Panc1 (cell line): ENCODE measurements around the gene TRH. TPM values are rescaled to one million over a fixed set of nuclear protein-coding genes. Genes with fewer than 3 reads are reported as not detected.

Experiments
- ATAC-seq: fragments of 200-7000 bp; cut with Tn5 transposase; 2 replicates; pipeline ENCODE4 v1.9.1; 2020; ENCODE audit warnings: mild to moderate bottlenecking, moderate library complexity
- BruUV-seq: library from RNA; stranded (reverse); fragments of 400-500 nt; replicated peaks from 2 replicates; lab custom pipeline; 2021; lab: Mats Ljungman, UMichigan
- CTCF ChIA-PET: fragments of 300-600 bp; sonication (Branson Sonifier 250); formaldehyde crosslinking; loops from one replicate; lab custom pipeline; 2022; ENCODE audit warnings: antibody characterized with exemption; lab: Charles Lee
- POLR2A ChIA-PET: fragments of 300-600 bp; sonication (Branson Sonifier 250); formaldehyde crosslinking; loops from one replicate; lab custom pipeline; 2022; ENCODE audit warnings: antibody characterized with exemption; lab: Charles Lee
- DNase-seq: peaks from one replicate; pipeline ENCODE4 v3.0.0-alpha.2; 2010; ENCODE audit warnings: low read depth, low spot score
- H3K27ac ChIP-seq: 2 replicates; pipeline ENCODE4 v1.5.1; 2011; ENCODE audit warnings: mild to moderate bottlenecking, low read length, inconsistent platforms
- H3K27me3 ChIP-seq: fragments of 200-500 bp; sonication (Bioruptor generic); 2 replicates; pipeline ENCODE4 v1.6.0; 2014; ENCODE audit warnings: low read length, inconsistent platforms; ENCODE audit not compliant: control insufficient read depth, insufficient read depth
- H3K36me3 ChIP-seq: fragments of 200-500 bp; sonication (Bioruptor generic); 2 replicates; pipeline ENCODE4 v1.5.1; 2014; ENCODE audit warnings: inconsistent platforms, mild to moderate bottlenecking, low read length, moderate library complexity; ENCODE audit not compliant: control insufficient read depth, insufficient read depth
- H3K4me1 ChIP-seq: 2 replicates; pipeline ENCODE4 v1.5.1; 2011; ENCODE audit warnings: inconsistent platforms, mild to moderate bottlenecking, low read length, moderate library complexity; ENCODE audit not compliant: control insufficient read depth, insufficient read depth
- H3K4me3 ChIP-seq, 2 experiments: 2 replicates each; pipeline ENCODE4 v1.5.1; 2011 to 2012; ENCODE audit warnings: low read depth in 2 of 2, low read length in 2 of 2, mild to moderate bottlenecking in 2 of 2, inconsistent platforms in 1 of 2, moderate library complexity in 1 of 2
- H3K9me3 ChIP-seq: fragments of 200-500 bp; sonication (Bioruptor generic); 2 replicates; pipeline ENCODE4 v1.5.1; 2014; ENCODE audit warnings: low read depth, mild to moderate bottlenecking, inconsistent platforms, low read length, moderate library complexity; ENCODE audit not compliant: control insufficient read depth, insufficient read depth
- CTCF ChIP-seq: fragments of 450-650 bp; IDR thresholded peaks from 2 replicates; pipeline ENCODE4 v1.5.1; 2017; ENCODE audit warnings: mild to moderate bottlenecking
- POLR2AphosphoS5 ChIP-seq: IDR thresholded peaks from 2 replicates; pipeline ENCODE4 v1.6.1; 2012; ENCODE audit warnings: mild to moderate bottlenecking, low read depth, low read length, moderate library complexity
- REST ChIP-seq, 2 experiments: IDR thresholded peaks; 2 replicates each; pipeline ENCODE4 v1.6.1; 2011 to 2012; ENCODE audit warnings: low read depth in 2 of 2, control low read depth in 1 of 2, low read length in 1 of 2, mild to moderate bottlenecking in 1 of 2, moderate library complexity in 1 of 2; ENCODE audit not compliant: insufficient read depth in 1 of 2
- SIN3A ChIP-seq: IDR thresholded peaks from 2 replicates; pipeline ENCODE4 v1.6.1; 2012; ENCODE audit warnings: low read depth, mild to moderate bottlenecking, low read length, moderate library complexity, borderline replicate concordance; ENCODE audit not compliant: insufficient read depth
- TCF7L2 ChIP-seq: IDR thresholded peaks from 2 replicates; pipeline ENCODE4 v1.6.1; 2011; ENCODE audit warnings: mild to moderate bottlenecking, low read depth, low read length, inconsistent platforms
- in situ Hi-C: cut with HindIII; loops from 2 replicates; pipeline ENCODE4 v1.10.0; 2016; ENCODE audit warnings: low sequenced_read_pairs, low pct_unique_long_range_greater_than_20kb
- intact Hi-C: fragments of 100-400 bp; cut with micrococcal nuclease; formaldehyde crosslinking; loops from one replicate; pipeline ENCODE4 v1.10.0; 2022; ENCODE audit not compliant: unreplicated experiment
- total RNA-seq: library from RNA; stranded (reverse); gene quantifications from one replicate; pipeline ENCODE4 v1.2.1, GENCODE V29; 2021; ENCODE audit not compliant: unreplicated experiment

The TRH gene
- total RNA-seq, 1 experiment from 2014 or later: not detected

GRCh38 chr3:129978123-129978522, 3.6 kb downstream of the TRH start:
- no TSS peak for BruUV-seq
- in situ Hi-C loops: no loop called here
- H3K36me3 ChIP-seq: no peaks in the 10 kb centered on the region
- ATAC-seq: no peak
- ChIA-PET CTCF (no interaction called here), POLR2A (no interaction called here)
- no peak overlapping the region for H3K27ac ChIP-seq
- intact Hi-C loops: no loop called here
- TF ChIP-seq SIN3A: no peak
- no peak for TF ChIP-seq POLR2AphosphoS5
- TF ChIP-seq CTCF: no peak
- TF ChIP-seq REST (IDR thresholded peaks at IDR 0.05; ENCODE audit: insufficient read depth in 1 of 2, low read depth in 2 of 2, low read length in 1 of 2): no peak
- TF ChIP-seq TCF7L2: no peak
- no peak for DNase-seq
- H3K27me3 ChIP-seq: 0 out of 2 replicates have a peak, but pooled peaks cover 3% of the 10 kb centered on the region
- H3K9me3 ChIP-seq: no peaks in the 10 kb centered on the region
- no peak overlapping the region for H3K4me3 ChIP-seq
- H3K4me1 ChIP-seq: no peaks in the 10 kb centered on the region

GRCh38 chr3:129979905-129980304, 5.4 kb downstream of the TRH start:
- Histone ChIP-seq H3K36me3 (no peaks in the 10 kb centered on the region), H3K27ac (no peak overlapping the region), H3K4me1 (no peaks in the 10 kb centered on the region), H3K4me3 (no peak overlapping the region), H3K9me3 (no peaks in the 10 kb centered on the region), H3K27me3 (0 out of 2 replicates have a peak, but pooled peaks cover 3% of the 10 kb centered on the region)
- BruUV-seq: no TSS peak
- no peak for ATAC-seq
- no peak for TF ChIP-seq TCF7L2
- TF ChIP-seq REST (IDR thresholded peaks at IDR 0.05; ENCODE audit: insufficient read depth in 1 of 2, low read depth in 2 of 2, low read length in 1 of 2): no peak
- TF ChIP-seq CTCF: no peak
- no peak for TF ChIP-seq POLR2AphosphoS5
- TF ChIP-seq SIN3A: no peak
- in situ Hi-C loops: no loop called here
- POLR2A ChIA-PET: no interaction called here
- CTCF ChIA-PET: no interaction called here
- no peak for DNase-seq
- intact Hi-C loops: no loop called here
